GM18511 (cell line): ENCODE data around the gene HIPK3.

Experiments
- ATAC-seq: cut with Tn5 transposase; IDR thresholded peaks from one replicate; pipeline ENCODE4 v1.9.1; 2021; ENCODE audit warnings: mild to moderate bottlenecking, moderate library complexity; ENCODE audit not compliant: unreplicated experiment

HIPK3 gene

DNA sequence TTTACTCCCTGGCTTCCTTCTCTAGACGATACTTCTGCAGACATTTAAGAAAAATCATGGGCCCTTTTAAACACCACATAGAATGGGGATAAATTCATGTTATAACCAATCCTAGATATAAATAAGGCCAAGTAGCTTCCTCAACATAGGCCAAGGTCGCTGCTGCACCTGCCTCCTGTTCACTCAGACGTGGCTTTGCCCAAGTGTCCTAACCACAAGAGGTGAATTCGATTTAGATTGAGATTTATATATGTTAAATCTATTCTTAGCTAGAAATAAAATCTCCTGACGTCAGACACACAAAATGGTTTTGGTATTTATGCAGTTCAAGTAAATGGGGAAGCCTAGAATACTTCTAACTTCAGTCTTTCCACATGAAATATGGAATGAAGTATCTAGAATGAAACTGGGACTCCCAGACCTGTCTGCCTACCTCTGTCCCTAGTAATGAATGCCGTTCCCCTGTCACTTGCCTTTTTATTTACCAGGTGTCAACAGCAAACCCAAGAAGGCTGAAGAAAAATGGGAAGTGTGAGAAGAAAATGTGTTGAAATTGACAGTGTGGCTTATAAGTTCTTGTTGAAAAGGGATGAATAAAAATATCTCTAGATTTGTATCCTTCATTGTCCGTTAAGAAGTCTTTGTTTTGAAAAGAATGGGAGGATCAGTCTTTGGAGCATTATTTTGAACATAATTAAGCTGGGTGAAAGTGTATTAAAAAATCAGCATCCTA, 131.8 kb downstream of the HIPK3 start:
- ATAC-seq: no peak

DNA sequence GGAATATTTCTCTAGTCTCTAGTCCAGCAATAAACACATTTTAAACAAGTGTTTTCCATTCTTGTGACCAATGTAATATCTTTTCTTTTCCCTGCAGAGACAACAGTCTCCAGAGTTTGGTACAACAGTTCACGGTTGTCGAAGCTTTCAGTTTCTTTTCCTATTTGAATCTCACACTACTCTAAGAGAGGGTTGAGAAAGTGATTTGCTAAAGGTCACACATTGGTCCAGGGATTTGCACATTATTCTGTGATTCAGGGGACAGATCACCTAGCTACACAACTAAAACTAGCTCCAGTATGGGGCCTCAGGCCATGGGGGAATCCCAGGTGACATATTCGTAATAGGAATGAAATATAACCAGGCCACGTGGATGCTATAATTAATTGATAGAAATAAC, 132.5 kb downstream of the HIPK3 start:
- ATAC-seq: peak; percentile 65

- no peak for ATAC-seq
Measured at GRCh38 chr11:33390944-33391892, 134.0 kb downstream of the HIPK3 start.

DNA sequence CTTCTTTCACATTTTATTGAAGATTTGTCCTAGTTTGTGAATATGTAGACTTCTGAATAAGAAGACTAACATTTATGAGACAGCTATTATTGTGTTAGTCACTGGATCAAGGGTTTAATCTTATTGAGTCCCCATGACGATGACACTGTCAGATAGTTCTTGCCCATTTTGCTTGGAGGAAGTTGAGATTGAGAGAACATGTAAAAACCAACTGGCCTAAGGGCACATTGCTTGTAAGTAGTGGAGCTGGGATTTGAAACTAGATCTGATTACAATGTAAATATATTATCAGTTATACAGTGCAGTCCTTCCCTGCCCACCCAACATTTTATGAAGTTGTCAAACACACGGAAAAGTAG, 134.7 kb downstream of the HIPK3 start:
- ATAC-seq: no peak

- ATAC-seq: no peak
Measured at GRCh38 chr11:33394431-33395109, 137.4 kb downstream of the HIPK3 start.

DNA sequence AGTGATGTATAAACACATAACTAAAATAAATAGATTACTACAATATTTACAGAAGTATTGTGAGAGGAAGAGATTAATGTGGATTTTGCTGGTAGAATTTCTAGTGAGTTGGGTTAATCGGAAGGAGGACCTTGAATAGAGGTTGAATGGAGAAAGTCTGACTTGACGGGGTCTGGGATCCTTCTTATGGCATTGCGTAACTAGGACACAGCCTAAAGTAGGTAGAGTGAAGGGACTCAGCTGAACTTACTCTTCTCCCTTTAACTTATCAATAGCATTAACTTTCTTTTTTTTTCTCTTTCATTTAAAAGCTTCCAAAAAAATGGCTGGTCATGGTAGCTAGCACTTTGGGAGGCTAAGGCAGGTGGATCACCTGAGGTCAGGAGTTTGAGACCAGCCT, 139.2 kb downstream of the HIPK3 start:
- no peak for ATAC-seq

DNA sequence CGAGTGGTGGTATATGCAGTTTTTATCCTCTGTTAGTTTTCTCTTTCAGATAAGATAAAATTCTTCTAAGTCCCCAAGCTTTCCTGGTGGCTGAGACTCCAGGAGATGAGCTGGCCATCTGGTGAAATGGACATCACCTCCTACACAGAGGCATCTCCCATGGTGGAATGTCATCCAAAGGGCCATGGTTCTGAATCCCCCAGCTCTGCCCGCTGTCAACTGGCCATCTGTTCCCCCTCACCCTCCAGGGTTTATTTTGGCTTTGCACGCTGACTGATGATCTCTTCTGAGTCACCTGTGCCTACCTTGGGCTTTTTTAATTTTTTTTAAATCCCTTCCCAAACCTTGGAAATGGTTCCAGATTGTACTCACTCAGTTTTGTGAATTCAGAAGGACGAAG, 142.2 kb downstream of the HIPK3 start:
- no peak for ATAC-seq

- ATAC-seq: peak; percentile 58
Measured at GRCh38 chr11:33402066-33402465, 144.9 kb downstream of the HIPK3 start.

DNA sequence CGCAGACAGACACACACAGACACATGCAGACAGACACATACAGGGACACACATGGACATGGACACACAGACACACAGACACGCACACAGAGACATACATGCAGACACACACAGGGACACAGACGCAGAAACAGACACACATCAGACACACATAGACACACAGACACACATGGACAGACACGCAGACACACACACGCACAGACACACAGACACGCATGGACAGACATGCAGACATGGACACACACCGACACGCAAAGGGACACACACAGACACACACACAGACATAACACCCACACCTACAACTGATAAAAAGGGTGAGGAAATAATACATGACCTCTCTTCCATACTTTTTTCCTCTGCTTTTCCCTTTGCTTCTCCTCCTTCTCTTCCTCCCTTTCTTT, 146.2 kb downstream of the HIPK3 start:
- ATAC-seq: no peak

GRCh38 chr11:33405834-33406602, 148.8 kb downstream of the HIPK3 start:
- ATAC-seq: no peak
